Astrocyte (in vitro differentiated cells and primary cell): ENCODE results near the gene STUM. TPM values are rescaled to one million over a fixed set of nuclear protein-coding genes. Genes with fewer than 3 reads are reported as not detected.

Experiments
- DNase-seq: peaks from one replicate; pipeline ENCODE4 v3.0.0-alpha.2; 2010; ENCODE audit warnings: low read depth
- FAIRE-seq: peaks from 2 replicates; lab custom pipeline; 2011; peaks lifted over from hg19 to GRCh38; lab: Jason Lieb, UNC
- H2AFZ ChIP-seq: 2 replicates; pipeline ENCODE4 v1.6.0; 2012; ENCODE audit warnings: low read depth, low read length, inconsistent platforms
- H3K27ac ChIP-seq: 2 replicates; pipeline ENCODE4 v1.5.1; 2011; ENCODE audit warnings: low read depth, low read length, inconsistent platforms
- H3K27me3 ChIP-seq: 2 replicates; pipeline ENCODE4 v1.6.0; 2011; ENCODE audit warnings: low read length, inconsistent platforms; ENCODE audit not compliant: insufficient read depth
- H3K36me3 ChIP-seq: 2 replicates; pipeline ENCODE4 v1.5.1; 2011; ENCODE audit warnings: low read length, inconsistent platforms; ENCODE audit not compliant: insufficient read depth
- H3K4me1 ChIP-seq: 2 replicates; pipeline ENCODE4 v1.5.1; 2011; ENCODE audit warnings: low read length, inconsistent platforms; ENCODE audit not compliant: insufficient read depth
- H3K4me2 ChIP-seq: 2 replicates; pipeline ENCODE4 v1.6.0; 2012; ENCODE audit warnings: low read length, inconsistent platforms
- H3K4me3 ChIP-seq: 2 replicates; pipeline ENCODE4 v1.5.1; 2011; ENCODE audit warnings: low read depth, mild to moderate bottlenecking, low read length, inconsistent platforms; ENCODE audit not compliant: insufficient read depth
- H3K79me2 ChIP-seq: 2 replicates; pipeline ENCODE4 v1.6.0; 2012; ENCODE audit warnings: mild to moderate bottlenecking, low read length, inconsistent platforms; ENCODE audit not compliant: insufficient read depth
- H3K9ac ChIP-seq: 2 replicates; pipeline ENCODE4 v1.6.0; 2012; ENCODE audit warnings: mild to moderate bottlenecking, low read length, inconsistent platforms
- H3K9me3 ChIP-seq: 2 replicates; pipeline ENCODE4 v1.5.1; 2012; ENCODE audit warnings: low read depth, mild to moderate bottlenecking, low read length, inconsistent platforms; ENCODE audit not compliant: insufficient read depth
- H4K20me1 ChIP-seq: 2 replicates; pipeline ENCODE4 v1.6.0; 2012; ENCODE audit warnings: low read length, inconsistent platforms; ENCODE audit not compliant: insufficient read depth
- H3K27ac Mint-ChIP-seq: one replicate; pipeline ENCODE4 v1.8.0; 2021; ENCODE audit warnings: mild to moderate bottlenecking, mixed read lengths; ENCODE audit not compliant: unreplicated experiment
- H3K27me3 Mint-ChIP-seq: one replicate; pipeline ENCODE4 v1.8.0; 2021; ENCODE audit warnings: low read depth, mixed read lengths; ENCODE audit not compliant: unreplicated experiment
- H3K36me3 Mint-ChIP-seq: one replicate; pipeline ENCODE4 v1.8.0; 2021; ENCODE audit warnings: low read depth, mixed read lengths; ENCODE audit not compliant: unreplicated experiment
- H3K4me1 Mint-ChIP-seq: one replicate; pipeline ENCODE4 v1.8.0; 2021; ENCODE audit warnings: low read depth, mixed read lengths; ENCODE audit not compliant: unreplicated experiment
- H3K4me3 Mint-ChIP-seq: one replicate; pipeline ENCODE4 v1.8.0; 2021; ENCODE audit warnings: mild to moderate bottlenecking, moderate library complexity, mixed read lengths; ENCODE audit not compliant: unreplicated experiment
- H3K9me3 Mint-ChIP-seq: one replicate; pipeline ENCODE4 v1.8.0; 2021; ENCODE audit warnings: mild to moderate bottlenecking, mixed read lengths; ENCODE audit not compliant: unreplicated experiment
- CTCF ChIP-seq: IDR thresholded peaks from 2 replicates; pipeline ENCODE4 v1.5.1; 2011; ENCODE audit warnings: low read depth, mild to moderate bottlenecking, inconsistent platforms, low read length, moderate library complexity; ENCODE audit not compliant: insufficient read depth
- EZH2 ChIP-seq: IDR thresholded peaks from 2 replicates; pipeline ENCODE4 v1.6.1; 2012; ENCODE audit warnings: mild to moderate bottlenecking, low read length, inconsistent platforms; ENCODE audit not compliant: insufficient read depth
- total RNA-seq: library from RNA; stranded (reverse); gene quantifications from 2 replicates; pipeline ENCODE4 v1.2.1, GENCODE V29; 2021

Gene STUM
- total RNA-seq, 1 donor from 2014 or later = not detected

GRCh38 chr1:226519716-226520598 is 28.6 kb upstream of the STUM start:
- no peak overlapping the region for H3K4me3 Mint-ChIP-seq
- H2AFZ ChIP-seq = no peak overlapping the region
- no peak for FAIRE-seq
- H3K36me3 Mint-ChIP-seq = no peaks in the 10 kb centered on the region
- H3K9me3 ChIP-seq = peaks cover 3% of the 10 kb centered on the region
- no peaks in the 10 kb centered on the region for H3K9me3 Mint-ChIP-seq
- peaks cover 56% of the 10 kb centered on the region for H3K27me3 Mint-ChIP-seq
- H3K27ac Mint-ChIP-seq = no peak overlapping the region
- H3K27ac ChIP-seq = no peak overlapping the region
- H3K79me2 ChIP-seq = no peaks in the 10 kb centered on the region
- no peak for DNase-seq
- H3K9ac ChIP-seq = no peak overlapping the region
- TF ChIP-seq EZH2 = no peak
- no peak for TF ChIP-seq CTCF
- H3K4me3 ChIP-seq = no peak overlapping the region
- no peaks in the 10 kb centered on the region for H4K20me1 ChIP-seq
- H3K36me3 ChIP-seq = no peaks in the 10 kb centered on the region
- no peaks in the 10 kb centered on the region for H3K4me1 ChIP-seq
- H3K27me3 ChIP-seq = peaks cover 6% of the 10 kb centered on the region
- H3K4me1 Mint-ChIP-seq = no peaks in the 10 kb centered on the region
- no peak overlapping the region for H3K4me2 ChIP-seq

GRCh38 chr1:226520640-226521355 is 27.8 kb upstream of the STUM start:
- H3K4me1 Mint-ChIP-seq = no peaks in the 10 kb centered on the region
- DNase-seq = no peak
- H3K4me1 ChIP-seq = no peaks in the 10 kb centered on the region
- H3K9me3 Mint-ChIP-seq = no peaks in the 10 kb centered on the region
- H3K27me3 ChIP-seq = peaks cover 6% of the 10 kb centered on the region
- H3K4me2 ChIP-seq = no peak overlapping the region
- H3K79me2 ChIP-seq = no peaks in the 10 kb centered on the region
- H3K4me3 Mint-ChIP-seq = no peak overlapping the region
- H3K9ac ChIP-seq = no peak overlapping the region
- no peaks in the 10 kb centered on the region for H4K20me1 ChIP-seq
- H3K36me3 Mint-ChIP-seq = no peaks in the 10 kb centered on the region
- peaks cover 56% of the 10 kb centered on the region for H3K27me3 Mint-ChIP-seq
- H3K9me3 ChIP-seq = peaks cover 3% of the 10 kb centered on the region
- no peak overlapping the region for H2AFZ ChIP-seq
- no peaks in the 10 kb centered on the region for H3K36me3 ChIP-seq
- no peak for FAIRE-seq
- no peak overlapping the region for H3K4me3 ChIP-seq
- H3K27ac Mint-ChIP-seq = no peak overlapping the region
- TF ChIP-seq CTCF (no peak), EZH2 (no peak)
- H3K27ac ChIP-seq = no peak overlapping the region
